Limb (tissue), 2 donors: ENCODE data around the gene ACSF2.
"Not testable (repeated sequence)": the region's sequence is repeated elsewhere in the genome, so short reads cannot be mapped to it uniquely, and the experiment has no call there.

Experiments used
- DNase-seq, 2 donors: peaks; one replicate each; pipeline ENCODE4 v3.0.0-alpha.2; 2016; ENCODE audit errors: extremely low spot score in 2 of 2

The ACSF2 gene

GRCh38 chr17:50425682-50426471 lies at the start of gene ACSF2:
TSS of gene ACSF2 (plus strand) at chr17:50426218. CDS start at chr17:50426262, 44 bp downstream.
- DNase-seq = peak; percentile 26 to 84

- no peak for DNase-seq
These were observed 46.5 kb upstream of the ACSF2 start for GRCh38 chr17:50379351-50380132.

GRCh38 chr17:50380369-50381259 lies 45.4 kb upstream of the ACSF2 start:
- no peak for DNase-seq

- DNase-seq = no peak
These were observed 44.7 kb upstream of the ACSF2 start for GRCh38 chr17:50381260-50381815.

- no peak for DNase-seq
These were observed 44.1 kb upstream of the ACSF2 start for GRCh38 chr17:50381920-50382319.

GRCh38 chr17:50382931-50383330 lies 43.1 kb upstream of the ACSF2 start:
- no peak for DNase-seq

- no peak for DNase-seq
These were observed 39.5 kb upstream of the ACSF2 start for GRCh38 chr17:50386510-50386909.

- no peak for DNase-seq
These were observed 37.3 kb upstream of the ACSF2 start for GRCh38 chr17:50388728-50389127.

GRCh38 chr17:50389534-50389933 lies 36.5 kb upstream of the ACSF2 start:
- no peak for DNase-seq

- no peak for DNase-seq
These were observed 33.4 kb upstream of the ACSF2 start for GRCh38 chr17:50392621-50393020.

- DNase-seq = no peak
These were observed 32.3 kb upstream of the ACSF2 start for GRCh38 chr17:50393700-50394099.

- DNase-seq = no peak
These were observed 31.3 kb upstream of the ACSF2 start for GRCh38 chr17:50394711-50395110.

GRCh38 chr17:50396261-50397110 lies 29.5 kb upstream of the ACSF2 start:
- peak; percentile 26 to 60 for DNase-seq

- DNase-seq = peak; percentile 88 to 96
These were observed 28.7 kb upstream of the ACSF2 start, which contains the start of gene LRRC59 for GRCh38 chr17:50397111-50397918. TSS of gene LRRC59 (minus strand) at chr17:50397523. CDS start at chr17:50397317, 206 bp downstream.

- peak in 1 of 2 donors; percentile 32 for DNase-seq
These were observed 28.1 kb upstream of the ACSF2 start for GRCh38 chr17:50397919-50398285.

- not testable (repeated sequence) for DNase-seq
These were observed 27.3 kb upstream of the ACSF2 start for GRCh38 chr17:50398672-50399071.

- not testable (repeated sequence) for DNase-seq
These were observed 26.4 kb upstream of the ACSF2 start for GRCh38 chr17:50399591-50399990.

GRCh38 chr17:50405351-50405750 lies 20.7 kb upstream of the ACSF2 start:
- DNase-seq = not testable (repeated sequence)

- no peak for DNase-seq
These were observed 19.4 kb upstream of the ACSF2 start for GRCh38 chr17:50406578-50406977.
